WTC11 (cell line): Measurements from ENCODE around the gene JMJD7.

Experiments
- ZNF317 ChIP-seq: sonication (generic); formaldehyde crosslinking; IDR thresholded peaks from 2 replicates; pipeline ENCODE4 v1.8.1; 2023; ENCODE audit warnings: low read depth, mild to moderate bottlenecking, moderate library complexity, missing genetic modification reagents, borderline replicate concordance
- TF ChIP-seq, protein P1 (sequence below): fragments of 200-600 bp; IDR thresholded peaks from 2 replicates; pipeline ENCODE4 v1.8.0; 2022; ENCODE audit warnings: antibody characterized with exemption
- TF ChIP-seq, protein P2 (sequence below): sonication (generic); formaldehyde crosslinking; IDR thresholded peaks from 2 replicates; pipeline ENCODE4 v1.8.1; 2022; ENCODE audit warnings: mild to moderate bottlenecking, moderate library complexity, missing genetic modification reagents

- TF ChIP-seq, protein P1, sequence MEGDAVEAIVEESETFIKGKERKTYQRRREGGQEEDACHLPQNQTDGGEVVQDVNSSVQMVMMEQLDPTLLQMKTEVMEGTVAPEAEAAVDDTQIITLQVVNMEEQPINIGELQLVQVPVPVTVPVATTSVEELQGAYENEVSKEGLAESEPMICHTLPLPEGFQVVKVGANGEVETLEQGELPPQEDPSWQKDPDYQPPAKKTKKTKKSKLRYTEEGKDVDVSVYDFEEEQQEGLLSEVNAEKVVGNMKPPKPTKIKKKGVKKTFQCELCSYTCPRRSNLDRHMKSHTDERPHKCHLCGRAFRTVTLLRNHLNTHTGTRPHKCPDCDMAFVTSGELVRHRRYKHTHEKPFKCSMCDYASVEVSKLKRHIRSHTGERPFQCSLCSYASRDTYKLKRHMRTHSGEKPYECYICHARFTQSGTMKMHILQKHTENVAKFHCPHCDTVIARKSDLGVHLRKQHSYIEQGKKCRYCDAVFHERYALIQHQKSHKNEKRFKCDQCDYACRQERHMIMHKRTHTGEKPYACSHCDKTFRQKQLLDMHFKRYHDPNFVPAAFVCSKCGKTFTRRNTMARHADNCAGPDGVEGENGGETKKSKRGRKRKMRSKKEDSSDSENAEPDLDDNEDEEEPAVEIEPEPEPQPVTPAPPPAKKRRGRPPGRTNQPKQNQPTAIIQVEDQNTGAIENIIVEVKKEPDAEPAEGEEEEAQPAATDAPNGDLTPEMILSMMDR = no peak
- TF ChIP-seq ZNF317 (CRISPR knock-in tag) = no peak
- TF ChIP-seq, protein P2, sequence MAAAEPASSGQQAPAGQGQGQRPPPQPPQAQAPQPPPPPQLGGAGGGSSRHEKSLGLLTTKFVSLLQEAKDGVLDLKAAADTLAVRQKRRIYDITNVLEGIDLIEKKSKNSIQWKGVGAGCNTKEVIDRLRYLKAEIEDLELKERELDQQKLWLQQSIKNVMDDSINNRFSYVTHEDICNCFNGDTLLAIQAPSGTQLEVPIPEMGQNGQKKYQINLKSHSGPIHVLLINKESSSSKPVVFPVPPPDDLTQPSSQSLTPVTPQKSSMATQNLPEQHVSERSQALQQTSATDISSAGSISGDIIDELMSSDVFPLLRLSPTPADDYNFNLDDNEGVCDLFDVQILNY (CRISPR knock-in tag) = no peak
These were observed 32.3 kb downstream of the JMJD7 start for GRCh38 chr15:41860049-41860828.
